Astrocyte of the cerebellum (primary cell): ENCODE results near the gene NOTCH4.
A peak's percentile ranks its signal among the peaks of the same experiment; 100 is the strongest.

Source experiments
- DNase-seq: peaks from one replicate; pipeline ENCODE4 v3.0.0-alpha.2; 2011; ENCODE audit warnings: low read depth
- H3K4me3 ChIP-seq: 2 replicates; pipeline ENCODE4 v1.5.1; 2011; ENCODE audit warnings: mild to moderate bottlenecking, low read depth, low read length, moderate library complexity
- in situ Hi-C: cut with HindIII; loops from 2 replicates; pipeline ENCODE4 v1.10.0; 2017; ENCODE audit warnings: low sequenced_read_pairs
- TF ChIP-seq, protein P1 (sequence below): IDR thresholded peaks from 2 replicates; pipeline ENCODE4 v1.5.1; 2012; ENCODE audit warnings: low read length, low read depth, moderate library complexity, mild to moderate bottlenecking; ENCODE audit errors: missing control alignments

Gene NOTCH4

DNA sequence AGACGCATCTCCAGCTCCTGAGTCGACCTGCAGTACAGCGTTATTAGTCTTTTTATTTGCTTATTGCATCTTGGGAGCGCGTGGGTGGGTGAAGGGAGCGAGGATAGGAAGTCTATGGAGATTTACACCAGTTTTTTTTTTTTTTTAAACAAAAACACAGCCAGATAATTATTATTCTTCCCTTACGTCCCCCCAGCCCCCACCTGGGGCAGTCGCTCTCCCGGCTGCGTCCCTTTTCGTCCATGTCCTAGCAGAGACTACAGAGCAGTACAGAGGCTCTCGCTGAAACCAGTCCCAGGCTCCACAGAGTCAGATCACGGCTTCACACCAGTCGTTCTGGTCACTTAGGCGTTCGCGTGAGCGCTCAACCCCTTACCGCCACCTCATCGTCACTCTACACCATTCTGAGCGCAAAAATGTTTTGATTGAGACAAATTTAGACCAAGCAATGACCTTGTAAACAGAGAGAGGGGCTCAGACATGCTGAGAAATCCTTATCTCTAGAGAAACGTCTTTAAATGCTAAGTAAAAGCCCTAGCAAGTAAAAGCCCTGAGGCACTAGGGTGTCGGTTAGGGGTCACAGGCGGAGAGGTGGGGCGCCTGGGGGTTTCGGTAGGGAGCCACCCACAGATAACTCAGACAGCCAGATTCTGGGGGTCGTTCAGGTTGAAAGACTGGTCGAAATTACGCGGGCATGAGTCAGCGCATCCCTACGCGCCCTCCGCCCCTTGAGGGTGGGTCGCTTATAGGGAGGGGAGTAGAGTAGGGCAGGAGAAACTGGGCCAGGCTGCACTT is 70.9 kb downstream of the NOTCH4 start:
- peak overlapping the region; percentile 94 for H3K4me3 ChIP-seq
- TF ChIP-seq, protein P1, sequence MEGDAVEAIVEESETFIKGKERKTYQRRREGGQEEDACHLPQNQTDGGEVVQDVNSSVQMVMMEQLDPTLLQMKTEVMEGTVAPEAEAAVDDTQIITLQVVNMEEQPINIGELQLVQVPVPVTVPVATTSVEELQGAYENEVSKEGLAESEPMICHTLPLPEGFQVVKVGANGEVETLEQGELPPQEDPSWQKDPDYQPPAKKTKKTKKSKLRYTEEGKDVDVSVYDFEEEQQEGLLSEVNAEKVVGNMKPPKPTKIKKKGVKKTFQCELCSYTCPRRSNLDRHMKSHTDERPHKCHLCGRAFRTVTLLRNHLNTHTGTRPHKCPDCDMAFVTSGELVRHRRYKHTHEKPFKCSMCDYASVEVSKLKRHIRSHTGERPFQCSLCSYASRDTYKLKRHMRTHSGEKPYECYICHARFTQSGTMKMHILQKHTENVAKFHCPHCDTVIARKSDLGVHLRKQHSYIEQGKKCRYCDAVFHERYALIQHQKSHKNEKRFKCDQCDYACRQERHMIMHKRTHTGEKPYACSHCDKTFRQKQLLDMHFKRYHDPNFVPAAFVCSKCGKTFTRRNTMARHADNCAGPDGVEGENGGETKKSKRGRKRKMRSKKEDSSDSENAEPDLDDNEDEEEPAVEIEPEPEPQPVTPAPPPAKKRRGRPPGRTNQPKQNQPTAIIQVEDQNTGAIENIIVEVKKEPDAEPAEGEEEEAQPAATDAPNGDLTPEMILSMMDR = no peak
- in situ Hi-C loops = no loop called here
- DNase-seq = no peak

DNA sequence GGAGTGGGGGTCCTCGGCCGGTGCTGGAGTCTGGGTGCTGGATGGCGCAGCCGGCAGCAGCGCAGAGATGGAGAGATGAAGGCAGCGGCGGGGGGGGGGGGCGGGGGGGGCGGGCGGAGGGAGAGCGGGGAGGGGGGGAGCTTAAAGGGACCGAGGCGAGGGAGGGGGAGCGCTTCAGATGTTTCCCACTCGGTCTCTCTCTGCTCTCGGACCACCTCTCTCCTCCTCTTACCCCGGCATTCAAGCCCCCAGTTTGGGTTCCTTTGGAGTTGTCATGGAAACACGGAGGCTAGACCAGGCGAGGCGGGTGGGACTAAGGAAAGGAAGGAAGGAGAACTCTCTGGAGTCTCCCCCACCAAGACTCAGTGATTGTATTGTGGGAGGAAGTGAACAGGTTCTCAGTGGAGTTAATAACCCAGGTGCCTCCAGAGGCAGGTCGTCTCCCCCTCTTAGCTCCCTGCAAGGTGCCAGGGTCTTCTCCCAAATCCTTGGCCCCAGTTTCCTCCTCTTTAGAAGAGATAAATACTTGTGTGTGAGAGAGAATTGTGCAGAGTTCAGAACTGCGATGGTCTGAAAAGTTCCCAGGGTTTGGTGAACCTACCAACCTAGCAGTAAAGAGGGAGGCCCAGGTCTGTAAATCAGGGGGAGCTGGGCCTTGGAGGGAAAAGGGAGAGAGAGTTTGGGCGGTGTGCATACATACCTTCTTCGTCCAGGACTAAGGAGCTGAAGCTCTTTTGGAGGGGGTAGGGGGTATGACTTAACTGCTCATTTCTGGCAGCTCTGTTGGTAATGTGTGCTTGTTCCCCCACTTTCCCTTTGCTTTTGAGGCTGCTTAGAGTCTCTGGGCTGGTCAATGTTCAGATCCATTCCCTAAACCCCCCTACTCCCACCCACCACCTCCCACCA is 71.8 kb downstream of the NOTCH4 start, which contains the start of gene PRRT1:
Gene PRRT1, minus strand, starts transcription at position 77 of the 906 bp plus-strand sequence. CDS start 112 bp downstream, outside the sequence.
- in situ Hi-C loops = no loop called here
- TF ChIP-seq, protein P1 = no peak
- peak within 1 kb of the TSS; percentile 94 for H3K4me3 ChIP-seq
- DNase-seq = no peak

DNA sequence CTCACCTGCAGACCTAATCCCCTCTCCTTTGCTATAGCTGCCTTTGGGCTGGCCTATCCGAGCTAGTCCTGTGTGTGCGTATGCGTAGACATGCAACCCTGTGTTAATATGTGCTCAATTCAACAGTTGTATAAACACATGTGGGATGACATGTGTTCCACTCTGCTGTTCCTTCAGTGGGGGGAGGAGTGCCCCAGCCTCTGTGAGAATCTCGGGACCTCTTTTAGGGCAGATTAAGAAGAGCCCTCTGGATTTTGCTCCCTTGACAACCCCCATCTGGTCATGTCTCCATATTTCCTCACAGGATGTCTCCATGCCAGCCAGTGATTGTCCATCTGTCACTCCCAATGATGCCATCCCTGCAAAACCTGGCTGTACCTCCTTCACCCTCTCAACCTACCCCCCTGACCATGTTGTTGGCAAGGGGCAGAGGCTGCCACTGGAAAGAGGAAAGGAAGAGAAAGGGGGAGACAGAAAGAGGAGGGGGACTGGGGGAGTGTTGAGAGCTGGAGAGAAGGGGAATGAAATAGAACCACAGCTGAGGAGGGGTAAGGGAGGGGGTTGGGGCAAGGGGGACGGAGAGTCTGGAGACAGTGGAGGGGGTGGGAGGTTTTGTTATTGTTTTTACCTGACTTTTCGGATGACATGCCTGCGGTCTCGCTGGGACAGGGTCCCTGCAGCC is 72.5 kb downstream of the NOTCH4 start:
- in situ Hi-C loops = no loop called here
- H3K4me3 ChIP-seq = peak overlapping the region; percentile 10
- TF ChIP-seq, protein P1 = no peak
- DNase-seq = no peak

DNA sequence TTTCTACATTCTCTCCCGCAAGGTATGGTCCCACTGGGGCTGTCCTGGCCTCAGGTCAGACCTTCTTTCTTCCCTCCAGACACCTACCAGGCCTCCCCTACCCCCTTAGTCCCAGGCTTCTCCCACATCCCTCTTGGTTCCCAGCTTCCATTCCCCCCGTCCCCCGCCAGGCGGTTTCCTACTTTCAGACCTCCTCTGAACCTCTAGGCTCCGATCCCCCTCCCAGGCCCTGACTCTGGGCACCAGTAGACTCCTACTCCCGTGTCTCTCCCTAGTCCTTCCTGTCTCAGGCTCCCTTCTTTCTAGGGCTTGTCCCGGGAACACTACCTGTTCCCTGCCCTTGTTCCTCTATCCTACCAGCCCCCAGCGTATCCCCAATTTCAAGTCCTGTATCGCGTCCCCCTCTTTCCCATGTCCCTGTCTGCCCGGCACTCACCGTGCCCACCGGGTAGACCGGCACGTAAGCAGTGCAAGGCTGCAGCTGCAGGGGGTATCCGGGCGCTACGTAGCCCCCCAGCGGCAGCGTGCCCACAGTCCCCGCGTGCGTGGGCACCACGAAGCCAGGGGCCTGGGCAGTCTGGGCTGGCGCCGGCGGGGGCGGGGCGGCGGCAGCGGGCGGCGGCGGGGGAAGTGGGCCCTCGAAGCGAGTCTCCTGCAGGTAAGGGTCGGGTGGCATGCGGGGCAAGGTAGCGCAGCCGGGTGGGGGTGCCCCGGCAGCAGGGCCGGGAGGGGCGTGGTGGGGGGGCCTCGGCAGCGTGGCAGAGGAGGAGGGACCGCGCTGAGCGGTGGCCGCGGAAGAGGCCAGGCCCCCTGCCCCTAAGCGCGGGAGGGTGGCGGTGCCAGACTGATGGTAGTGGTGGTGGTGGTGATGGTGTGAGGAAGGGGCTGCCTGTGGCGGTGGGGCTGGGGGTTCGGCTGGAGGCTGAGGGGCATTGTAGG is 73.7 kb downstream of the NOTCH4 start:
- in situ Hi-C loops = no loop called here
- no peak for DNase-seq
- TF ChIP-seq, protein P1 = no peak
- no peak overlapping the region for H3K4me3 ChIP-seq

DNA sequence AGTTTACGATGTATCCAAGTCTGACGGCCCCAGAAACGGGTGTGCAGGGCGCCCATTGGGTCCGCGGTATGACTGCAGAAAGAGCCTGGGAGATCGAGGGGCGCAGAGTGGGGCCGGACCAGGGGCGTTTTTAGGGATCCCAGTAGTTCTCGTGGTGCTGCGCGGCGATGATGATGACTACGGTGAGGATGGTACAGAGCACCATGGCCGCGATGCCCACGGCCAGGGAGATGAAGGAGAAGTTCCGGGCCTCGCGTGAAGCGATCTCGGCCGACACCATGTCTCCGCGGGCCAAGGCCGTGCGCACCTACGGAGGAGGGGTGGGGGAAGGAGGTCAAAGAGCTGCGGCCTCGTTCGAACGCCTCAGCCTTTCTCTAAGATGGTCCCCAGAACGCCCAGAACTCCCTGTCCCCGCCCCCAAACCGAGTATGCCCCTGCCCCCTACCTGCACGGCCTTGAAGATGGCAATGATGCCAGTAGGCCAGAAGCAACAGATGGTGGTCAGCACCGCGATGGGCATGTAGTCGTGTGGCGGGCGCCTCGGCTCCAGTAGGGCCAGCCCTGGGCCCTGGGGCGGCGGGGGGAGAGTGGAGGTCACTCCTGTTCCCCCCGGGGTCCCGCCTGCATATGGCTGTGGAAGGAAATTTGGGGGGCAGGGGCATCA is 74.6 kb downstream of the NOTCH4 start:
- peak overlapping the region; percentile 14 for H3K4me3 ChIP-seq
- in situ Hi-C loops = no loop called here
- TF ChIP-seq, protein P1 = no peak
- DNase-seq = no peak
